Stimulated activated CD4-positive, alpha-beta T cell treated with anti-CD3 and anti-CD28 coated beads, Interleukin-12 subunit alpha, Interleukin-12 subunit beta, amount 100 ng/mL, for 48 hours (primary cell): ENCODE results near the gene MVD.
A peak's percentile ranks its signal among the peaks of the same experiment; 100 is the strongest.

Experiments used
- DNase-seq, 3 donors: peaks; one replicate each; pipeline ENCODE4 v3.0.0-alpha.2; 2020; ENCODE audit warnings: low read depth in 2 of 3, low spot score in 1 of 3

Gene MVD

GRCh38 chr16:88697831-88698615 is 35.1 kb upstream of the MVD start:
- DNase-seq: no peak

- no peak for DNase-seq
These were observed 34.4 kb upstream of the MVD start for GRCh38 chr16:88697116-88697830.

- no peak for DNase-seq
These were observed 33.5 kb upstream of the MVD start for GRCh38 chr16:88696441-88696840.

GRCh38 chr16:88695753-88696152 is 32.9 kb upstream of the MVD start:
- DNase-seq: no peak

GRCh38 chr16:88695218-88695617 is 32.3 kb upstream of the MVD start:
- no peak for DNase-seq

- DNase-seq: no peak
These were observed 31.6 kb upstream of the MVD start for GRCh38 chr16:88694221-88695087.

- no peak for DNase-seq
These were observed 30.7 kb upstream of the MVD start for GRCh38 chr16:88693420-88694177.

- DNase-seq: no peak
These were observed 30.0 kb upstream of the MVD start for GRCh38 chr16:88692861-88693260.

- DNase-seq: no peak
These were observed 29.2 kb upstream of the MVD start for GRCh38 chr16:88691924-88692560.

- DNase-seq: no peak
These were observed 28.4 kb upstream of the MVD start for GRCh38 chr16:88691129-88691813.

GRCh38 chr16:88690341-88691128 is 27.6 kb upstream of the MVD start:
- no peak for DNase-seq

- DNase-seq: no peak
These were observed 25.3 kb upstream of the MVD start for GRCh38 chr16:88688013-88688778.

- no peak for DNase-seq
These were observed 24.8 kb upstream of the MVD start for GRCh38 chr16:88687676-88688012.

- no peak for DNase-seq
These were observed 24.3 kb upstream of the MVD start for GRCh38 chr16:88687254-88687576.

- peak; percentile 66 to 82 (median 80) for DNase-seq
These were observed 23.8 kb upstream of the MVD start, which contains the start of gene SNAI3 for GRCh38 chr16:88686439-88687253. Gene SNAI3, minus strand, starts transcription at chr16:88686507. Its CDS starts 101 bp downstream, at chr16:88686406.

GRCh38 chr16:88686062-88686438 is 23.2 kb upstream of the MVD start:
- no peak for DNase-seq

GRCh38 chr16:88685156-88686061 is 22.5 kb upstream of the MVD start:
- DNase-seq: peak in 1 of 3 donors; percentile 50
